Stimulated activated CD4-positive, alpha-beta T cell treated with anti-CD3 and anti-CD28 coated beads, Interleukin-12 subunit alpha, Interleukin-12 subunit beta, amount 100 ng/mL, for 48 hours (primary cell): ENCODE measurements around the gene NCOA3.
"Not testable (repeated sequence)": the region's sequence is repeated elsewhere in the genome, so short reads cannot be mapped to it uniquely, and the experiment has no call there.

Experiments used
- DNase-seq, 3 donors: peaks; one replicate each; pipeline ENCODE4 v3.0.0-alpha.2; 2020; ENCODE audit warnings: low read depth in 2 of 3, low spot score in 1 of 3

NCOA3 gene

DNA sequence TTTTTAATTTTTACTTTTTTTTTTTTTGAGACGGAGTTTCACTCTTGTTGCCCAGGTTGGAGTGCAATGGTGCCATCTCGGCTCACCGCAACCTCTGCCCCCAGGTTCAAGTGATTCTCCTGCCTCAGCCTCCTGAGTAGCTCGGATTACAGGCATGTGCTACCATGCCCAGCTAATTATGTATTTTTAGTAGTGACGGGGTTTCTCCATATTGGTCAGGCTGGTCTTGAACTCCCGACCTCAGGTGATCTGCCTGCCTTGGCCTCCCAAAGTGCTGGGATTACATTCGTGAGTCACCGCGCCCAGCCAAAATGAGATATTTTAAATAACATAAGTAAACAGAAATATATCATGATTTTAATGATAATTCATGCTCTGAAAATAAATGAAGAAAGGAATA, 1.6 kb upstream of the NCOA3 start:
- not testable (repeated sequence) for DNase-seq

DNA sequence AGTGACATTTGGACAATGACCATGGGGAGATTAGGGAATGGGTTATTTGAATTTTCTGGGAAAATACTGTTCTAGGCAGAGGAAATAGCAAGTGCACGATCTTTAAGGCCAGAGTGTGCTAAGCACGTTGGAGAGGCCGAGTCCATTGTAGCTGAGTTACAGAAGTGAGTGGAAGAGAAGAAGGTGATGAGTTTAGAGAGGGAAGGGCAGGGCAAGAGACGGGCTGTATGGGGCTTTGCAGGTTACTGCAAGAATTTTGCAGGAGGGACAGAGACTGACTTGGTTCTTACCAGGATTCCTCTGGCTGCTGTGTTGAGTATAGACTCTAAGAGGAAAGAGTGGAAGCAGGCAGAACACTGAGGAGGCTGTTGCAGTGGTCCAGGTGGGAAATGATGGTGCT, 1.1 kb upstream of the NCOA3 start:
- DNase-seq, result no peak

DNA sequence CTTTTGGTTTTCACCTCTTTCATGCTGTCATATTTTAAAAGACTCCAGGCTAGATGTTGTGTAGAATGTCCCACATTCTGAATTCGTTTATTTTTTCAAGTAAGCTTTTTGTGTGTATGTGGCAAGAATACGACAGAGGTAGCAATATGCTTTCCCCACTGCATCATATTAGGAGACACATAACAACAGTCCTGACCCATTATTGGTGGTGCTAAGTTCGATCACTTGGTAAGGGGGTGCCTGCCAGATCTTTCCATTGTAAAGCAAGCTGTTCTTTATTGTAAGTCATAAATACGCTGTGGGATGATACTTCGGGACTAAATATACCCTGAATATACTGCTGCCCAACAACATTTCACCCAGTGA, 588 bp upstream of the NCOA3 start:
- DNase-seq, result no peak

DNA sequence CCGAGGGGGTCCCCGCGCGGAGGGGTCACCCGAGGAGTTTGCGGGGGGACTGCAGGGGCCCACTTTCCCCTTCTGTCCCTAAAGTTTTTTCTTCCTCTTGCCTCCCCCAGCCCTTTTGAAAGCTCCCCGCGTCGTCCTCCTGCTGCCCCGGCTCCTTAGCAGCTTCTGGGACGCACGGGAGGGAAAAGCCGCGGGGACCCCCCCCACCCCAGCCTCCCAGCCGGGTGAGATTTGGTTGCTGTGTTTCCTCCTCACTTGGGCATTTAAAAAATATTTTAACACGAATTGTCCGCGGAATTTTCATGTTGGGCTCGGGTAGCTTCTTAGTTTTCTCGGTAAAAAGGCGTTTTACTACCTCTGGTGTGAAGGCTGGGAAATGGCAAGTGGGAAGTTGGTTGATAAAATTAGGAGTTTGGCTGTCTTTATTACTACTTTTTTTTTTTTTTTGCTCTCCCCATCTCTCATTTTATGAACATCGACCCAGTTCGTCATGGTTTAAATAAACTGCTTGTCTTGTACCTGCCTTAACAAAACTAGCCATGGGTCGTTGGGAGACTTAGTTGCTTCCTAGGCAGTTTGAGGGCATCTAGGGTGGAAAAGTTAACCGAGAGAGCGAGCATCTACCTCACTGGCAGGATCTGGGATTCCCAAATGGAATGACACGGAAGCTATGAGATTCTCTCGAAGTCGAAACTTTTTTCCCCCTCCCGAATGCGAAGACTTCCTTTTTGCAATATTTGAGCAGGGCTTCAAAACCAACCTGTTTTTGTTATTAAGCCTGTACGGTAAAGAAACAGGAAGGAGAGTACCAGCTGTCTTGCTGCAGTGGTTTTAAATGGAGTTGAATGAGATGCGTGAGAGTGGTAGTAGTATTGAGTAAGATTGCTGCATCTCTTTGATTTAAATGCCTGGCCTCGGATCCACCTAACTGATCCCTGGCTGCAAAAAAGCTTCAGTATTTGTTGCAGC, 868 bp downstream of the NCOA3 start:
- DNase-seq, result no peak

DNA sequence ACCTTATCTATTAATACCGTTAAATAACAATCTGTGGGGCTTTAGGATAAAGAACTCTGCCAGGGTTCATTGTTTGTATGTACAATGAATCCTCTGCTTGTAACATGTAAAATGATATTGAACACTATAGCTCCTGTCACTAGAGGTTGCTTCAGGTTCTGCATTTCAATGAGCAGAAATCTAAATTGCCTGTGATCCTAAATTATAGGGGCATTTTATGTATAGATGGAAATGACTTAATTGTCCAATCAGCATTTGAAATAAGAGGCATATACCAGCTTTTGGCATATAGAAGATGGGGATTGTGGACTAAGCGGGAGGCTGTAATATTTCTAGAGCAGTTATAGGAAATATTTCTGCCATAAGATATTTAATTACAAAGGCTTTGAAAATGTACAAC, 2.0 kb downstream of the NCOA3 start:
- DNase-seq, result no peak

DNA sequence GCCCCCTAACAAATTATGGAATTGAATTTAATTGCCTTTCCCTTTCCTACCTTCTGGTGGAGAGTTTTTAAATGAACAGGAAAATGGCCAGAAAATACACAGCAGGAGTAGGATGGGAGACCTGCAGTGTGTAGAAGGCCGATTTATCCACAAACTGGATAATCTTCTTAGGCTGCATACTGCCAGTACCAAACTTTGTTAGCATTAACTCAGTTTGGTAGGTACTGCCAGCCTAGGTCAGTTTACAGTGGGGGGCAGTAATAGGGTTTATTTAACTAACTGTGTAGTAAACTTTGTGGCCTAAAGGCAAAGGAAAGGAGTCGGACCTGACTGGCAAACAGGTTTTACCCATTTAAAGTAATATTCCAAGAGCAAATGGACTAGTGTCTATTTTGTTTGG, 4.6 kb downstream of the NCOA3 start:
- no peak for DNase-seq

DNA sequence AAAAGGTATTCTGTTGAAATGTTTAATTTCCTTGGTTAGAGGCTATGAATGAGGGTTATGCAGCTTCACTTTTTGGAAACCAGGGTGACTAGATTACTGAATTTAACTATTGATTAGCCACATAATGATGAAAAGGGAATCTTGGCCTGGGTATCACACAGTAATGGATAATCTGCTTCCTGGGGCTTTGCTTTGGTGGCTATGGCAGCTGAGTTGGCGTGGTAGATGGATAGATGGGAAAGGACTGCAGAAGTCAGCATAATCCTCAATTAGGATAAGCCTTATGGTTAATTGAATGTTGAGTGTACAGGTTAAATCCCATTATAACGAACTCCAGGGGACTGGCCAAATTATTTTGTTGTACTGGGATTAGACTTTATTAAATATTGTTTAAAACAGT, 5.2 kb downstream of the NCOA3 start:
- DNase-seq, result no peak

DNA sequence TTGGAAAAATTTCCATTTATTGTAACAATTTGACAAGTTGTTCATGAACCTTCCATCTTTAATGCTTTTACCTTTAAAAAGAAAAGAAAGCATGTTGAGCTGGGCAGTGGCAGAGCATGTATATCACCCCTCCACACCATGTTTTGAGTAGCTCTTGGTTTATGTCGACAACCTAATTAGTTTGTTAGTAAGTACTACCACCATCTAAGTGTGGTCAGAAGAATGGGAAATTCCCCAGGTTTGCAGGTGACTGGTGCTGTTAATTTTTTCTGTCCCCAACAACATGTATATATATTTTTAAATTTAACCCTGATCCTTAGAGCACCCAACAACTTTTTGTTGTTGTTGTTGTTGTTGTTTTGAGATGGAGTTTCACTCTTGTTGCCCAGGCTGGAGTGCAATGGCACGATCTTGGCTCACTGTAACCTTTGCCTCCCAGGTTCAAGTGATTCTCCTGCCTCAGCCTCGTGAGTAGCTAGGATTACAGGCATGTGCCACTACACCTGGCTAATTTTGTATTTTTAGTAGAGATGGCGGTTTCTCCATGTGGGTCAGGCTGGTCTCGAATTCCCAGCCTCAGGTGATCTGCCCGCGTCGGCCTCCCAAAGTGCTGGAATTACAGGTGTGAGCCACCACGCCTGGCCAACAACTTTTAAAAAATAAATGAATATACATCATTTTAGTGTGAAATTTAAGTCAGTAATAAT, 5.7 kb downstream of the NCOA3 start:
- not testable (repeated sequence) for DNase-seq

DNA sequence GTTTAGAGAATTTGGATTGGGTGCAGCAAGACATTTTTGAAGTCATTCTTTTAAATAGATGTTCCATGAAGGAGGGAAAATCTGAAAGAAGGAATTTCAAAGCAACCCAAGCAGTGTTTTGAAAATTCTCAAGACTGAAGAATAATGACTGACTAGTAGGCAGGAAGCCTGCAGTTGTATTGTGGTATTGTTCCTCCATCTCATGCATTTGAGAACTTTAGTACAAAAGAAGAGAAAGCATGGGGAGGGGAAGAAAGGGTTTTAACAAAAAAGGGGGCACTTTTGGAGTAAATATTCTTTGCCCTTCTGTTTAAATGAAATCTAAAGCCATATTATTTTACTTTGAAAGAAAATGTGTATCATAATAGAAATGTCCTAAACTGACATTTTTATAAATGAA, 6.6 kb downstream of the NCOA3 start:
- no peak for DNase-seq

DNA sequence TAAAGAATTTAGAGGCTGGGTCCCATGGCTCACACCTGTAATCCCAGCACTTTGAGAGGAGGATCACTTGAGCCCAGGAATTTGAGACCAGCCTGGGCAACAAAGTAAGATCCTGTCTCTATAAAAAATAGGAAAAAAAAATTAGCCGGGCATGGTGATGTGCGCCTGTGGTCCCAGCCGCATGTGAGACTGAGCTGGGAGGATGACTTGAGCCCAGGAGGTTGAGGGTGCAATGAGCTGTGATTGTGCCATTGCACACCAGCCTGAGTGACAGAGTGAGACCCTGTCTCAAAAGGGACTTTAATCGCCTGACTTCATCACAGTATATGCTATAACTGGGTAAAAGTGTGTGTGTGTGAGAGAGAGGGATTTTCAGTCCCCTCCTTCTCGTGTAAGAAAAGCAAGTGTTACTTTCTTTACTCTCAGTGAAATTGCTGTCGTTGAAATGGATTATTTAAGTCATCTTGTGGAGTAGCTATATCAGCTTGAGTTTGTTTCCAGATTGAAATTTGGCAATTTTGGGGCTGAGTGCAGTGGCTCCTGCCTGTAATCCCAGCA, 7.5 kb downstream of the NCOA3 start:
- no peak for DNase-seq

DNA sequence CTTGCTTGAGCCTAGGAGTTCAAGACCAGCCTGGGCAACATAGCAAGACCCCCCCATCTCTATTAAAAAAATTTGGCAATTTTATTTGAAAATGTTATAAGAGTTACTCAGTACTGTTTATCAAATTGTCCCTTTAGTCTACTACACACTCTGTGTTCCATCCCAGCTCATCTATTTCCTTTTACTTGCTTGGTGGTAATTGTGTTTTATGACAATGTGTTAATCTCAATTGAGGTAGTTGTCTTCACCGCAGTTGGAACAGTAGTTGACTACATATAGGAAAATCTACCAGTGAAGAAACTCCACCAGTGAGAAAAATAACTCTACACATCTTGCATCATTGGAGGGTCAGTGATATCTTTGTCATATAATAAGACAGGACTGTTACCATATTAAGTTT, 8.0 kb downstream of the NCOA3 start:
- DNase-seq, result no peak

DNA sequence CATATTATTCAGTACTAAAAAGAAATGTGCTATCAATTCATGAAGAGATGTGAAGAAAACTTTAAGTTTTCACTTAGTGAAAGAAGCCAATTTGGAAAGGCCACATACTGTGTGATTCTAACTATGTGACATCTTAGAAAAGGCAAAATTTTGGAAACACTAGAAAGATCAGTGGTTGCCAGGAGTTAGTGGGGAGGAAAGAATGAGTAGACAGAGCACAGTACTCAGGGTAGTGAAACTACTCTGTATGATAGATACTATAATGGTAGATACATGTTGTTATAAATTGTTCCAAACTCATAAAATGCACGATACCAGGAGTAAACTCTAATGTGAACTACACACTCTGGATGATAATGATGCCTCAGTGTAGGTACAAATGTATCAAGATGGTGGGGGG, 14.2 kb downstream of the NCOA3 start:
- DNase-seq, result no peak

DNA sequence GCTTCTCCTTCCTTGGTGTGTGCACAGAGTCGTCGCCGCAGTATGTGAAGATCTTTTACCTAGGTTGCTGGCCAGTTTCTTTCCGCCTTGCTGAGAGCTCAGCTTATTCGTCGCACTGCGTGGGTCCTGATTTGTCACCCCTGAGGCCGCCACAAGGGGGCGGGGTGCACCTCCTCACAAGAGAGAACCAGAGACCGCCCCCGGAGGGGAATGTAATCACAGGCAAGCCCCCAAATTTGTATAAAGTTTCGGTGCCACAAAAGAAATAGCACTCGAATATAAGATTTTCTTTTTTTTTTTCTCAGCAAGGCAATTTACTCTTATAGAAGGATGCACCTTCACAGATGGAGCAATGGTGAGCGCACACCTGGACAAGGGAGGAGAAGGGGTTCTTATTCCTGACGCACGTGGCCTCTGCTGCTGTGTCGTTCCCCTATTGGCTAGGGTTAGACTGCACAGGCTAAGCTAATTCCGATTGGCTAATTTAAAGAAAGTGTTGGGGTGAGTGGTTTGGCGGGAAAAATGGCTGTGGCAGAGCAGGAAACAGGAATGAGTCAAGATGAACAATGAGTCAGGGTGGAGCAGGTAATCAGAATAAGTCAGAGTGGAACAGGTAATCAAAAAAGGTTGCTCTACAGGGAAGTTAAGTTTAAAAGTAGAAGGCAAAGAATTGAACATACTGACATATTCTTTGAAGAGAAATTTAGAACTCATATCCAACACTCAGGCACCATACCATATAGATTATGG, 19.5 kb downstream of the NCOA3 start:
- DNase-seq, result no peak

DNA sequence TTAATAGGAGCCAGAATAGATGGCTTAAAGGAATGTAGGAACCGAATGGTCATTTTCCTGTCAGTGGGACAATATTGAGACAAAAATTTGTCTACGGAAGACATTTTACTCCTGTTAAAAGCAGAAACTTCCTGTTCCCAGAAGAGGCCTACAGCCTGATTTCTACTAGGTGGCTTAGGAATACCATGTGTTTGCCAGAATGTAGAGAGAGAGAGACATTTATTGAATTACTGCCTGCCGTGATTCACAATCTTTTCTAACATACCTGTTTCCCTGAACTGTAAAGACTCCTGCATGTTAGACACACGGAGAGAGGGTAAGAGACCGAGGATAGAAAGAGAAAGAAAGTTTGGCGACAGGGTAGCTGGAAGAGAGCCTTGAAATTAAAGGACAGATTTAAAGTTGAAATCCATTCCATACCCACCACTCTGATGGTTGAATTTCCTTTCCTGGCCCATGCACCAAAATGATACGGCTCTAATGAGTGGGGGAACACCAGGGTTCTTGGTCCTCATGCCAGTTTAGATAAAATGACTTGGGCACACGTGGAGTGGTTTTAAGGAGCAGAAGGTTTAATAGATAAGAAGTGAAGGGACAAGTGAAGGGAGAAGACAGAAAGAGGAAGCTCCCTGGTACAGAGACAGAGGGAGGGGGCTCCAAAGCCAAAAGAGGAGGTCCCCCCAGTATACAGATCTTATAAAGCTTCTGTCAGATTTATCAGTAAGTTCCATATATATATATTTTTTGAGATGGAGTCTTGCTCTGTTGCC, 22.5 kb downstream of the NCOA3 start:
- no peak for DNase-seq

DNA sequence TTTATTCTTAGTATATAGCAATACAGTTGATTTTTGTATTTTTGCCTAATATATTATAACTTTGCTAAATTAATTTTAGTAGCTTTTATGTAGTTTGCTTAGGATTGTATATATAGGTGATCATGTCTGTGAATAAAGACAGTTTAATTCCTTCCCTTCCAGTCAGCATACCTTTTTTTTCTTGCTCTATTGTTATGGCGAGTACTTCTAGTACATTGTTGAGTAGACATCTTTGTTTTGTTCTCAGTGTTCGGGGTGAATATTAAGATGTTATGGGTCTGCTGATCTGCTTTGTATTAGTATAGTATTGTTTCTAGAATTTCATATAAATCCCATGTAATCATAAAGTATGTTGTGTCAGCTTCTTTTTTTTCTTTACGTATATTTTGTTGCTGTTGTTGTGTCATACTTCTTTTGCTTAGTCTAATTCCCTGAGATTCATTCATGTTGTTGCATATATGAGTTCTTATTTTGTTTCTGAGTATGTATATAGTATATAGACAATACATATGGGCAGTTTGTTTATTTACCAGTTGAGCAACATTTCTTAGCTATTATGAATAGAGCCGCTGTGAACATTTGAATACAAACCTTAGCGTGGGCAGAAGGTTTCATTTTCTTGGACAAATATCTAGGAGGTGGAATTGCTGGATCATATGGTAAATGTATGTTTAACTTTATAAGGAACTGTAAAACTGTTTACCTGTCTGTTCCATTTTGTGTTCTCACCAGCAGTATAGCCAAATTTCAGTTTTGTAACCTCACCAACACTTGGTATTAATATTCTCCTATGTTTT, 25.5 kb downstream of the NCOA3 start:
- no peak for DNase-seq

DNA sequence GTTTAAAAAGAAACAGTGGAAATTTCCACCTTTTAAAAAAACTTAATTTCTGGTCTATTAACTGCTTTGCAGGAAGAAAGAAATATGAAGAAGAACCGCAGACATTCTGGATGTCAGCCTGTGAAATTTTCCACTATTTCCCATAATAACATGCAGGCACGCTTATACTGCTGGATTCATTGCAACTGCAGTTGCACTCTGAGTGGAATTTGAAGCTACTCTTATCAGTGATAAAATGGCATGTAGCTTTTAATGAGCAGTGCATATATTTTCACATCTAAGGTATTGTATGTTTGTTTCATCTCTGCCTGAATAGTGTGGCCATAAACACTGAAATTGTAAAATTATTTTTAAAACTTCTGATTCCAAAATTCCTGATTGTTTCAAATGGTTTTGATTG, 28.2 kb downstream of the NCOA3 start:
- DNase-seq, result no peak

DNA sequence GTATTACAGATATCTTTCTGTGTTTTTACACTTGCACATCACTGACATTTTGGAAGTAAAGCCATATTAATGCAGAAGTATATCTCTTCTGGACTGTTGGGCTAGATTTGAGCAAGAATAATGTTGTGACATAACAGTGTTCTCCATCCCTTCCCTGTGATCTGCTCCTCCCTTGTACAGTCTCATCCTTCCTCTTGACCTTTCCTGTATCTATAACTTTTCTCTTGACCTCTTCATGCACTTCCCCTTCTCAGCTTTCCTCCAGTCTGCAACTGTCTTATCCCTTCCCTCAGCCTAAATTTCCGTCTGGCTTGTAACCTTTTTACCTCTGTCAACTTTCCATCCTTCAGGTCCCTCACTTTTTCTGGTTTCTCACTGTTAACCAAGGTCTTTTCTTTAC, 29.8 kb downstream of the NCOA3 start:
- DNase-seq, result no peak

DNA sequence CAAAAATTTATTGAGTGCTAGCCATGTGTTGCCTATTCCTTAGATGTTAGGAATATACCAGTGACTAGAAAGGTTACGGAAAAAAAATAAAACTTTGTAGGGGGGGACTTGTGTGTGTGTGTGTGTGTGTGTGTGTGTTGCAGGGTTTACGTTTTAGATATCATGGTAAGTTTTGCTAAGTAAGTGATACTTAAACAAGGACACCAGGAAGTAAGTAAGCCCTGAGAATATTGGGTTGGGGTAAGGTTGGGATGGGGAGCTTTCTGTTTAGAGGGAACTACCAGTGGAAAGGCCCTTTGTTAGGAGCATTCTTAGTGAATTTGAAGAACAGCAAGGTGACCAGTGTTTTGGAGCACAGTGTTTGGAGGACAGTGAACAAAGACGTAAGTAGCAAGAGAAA, 30.3 kb downstream of the NCOA3 start:
- no peak for DNase-seq

DNA sequence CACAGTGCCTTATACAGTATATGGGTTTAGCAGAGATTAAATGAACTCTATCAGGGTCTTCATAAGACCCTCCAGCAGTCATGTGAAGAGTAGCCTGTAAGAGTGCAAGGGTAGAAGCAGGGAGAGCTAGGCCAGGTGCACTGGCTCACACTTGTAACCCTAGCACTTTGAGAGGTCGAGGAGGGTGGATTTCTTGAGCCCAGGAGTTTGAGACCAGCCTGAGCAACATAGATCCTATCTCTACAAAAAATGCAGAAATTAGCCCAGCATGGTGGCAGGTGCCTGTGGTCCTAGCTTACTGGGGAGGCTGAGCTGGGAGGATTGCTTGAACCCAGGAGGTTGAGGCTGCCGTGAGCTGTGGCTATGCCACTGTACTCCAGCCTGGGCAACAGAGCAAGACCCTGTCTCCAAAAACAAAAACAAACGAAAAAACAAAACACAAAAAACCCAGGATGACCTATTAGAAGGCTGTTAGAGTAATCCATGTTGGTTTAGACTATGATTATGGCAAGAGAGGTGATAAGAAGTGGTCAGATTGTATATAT, 31.9 kb downstream of the NCOA3 start:
- DNase-seq, result no peak

DNA sequence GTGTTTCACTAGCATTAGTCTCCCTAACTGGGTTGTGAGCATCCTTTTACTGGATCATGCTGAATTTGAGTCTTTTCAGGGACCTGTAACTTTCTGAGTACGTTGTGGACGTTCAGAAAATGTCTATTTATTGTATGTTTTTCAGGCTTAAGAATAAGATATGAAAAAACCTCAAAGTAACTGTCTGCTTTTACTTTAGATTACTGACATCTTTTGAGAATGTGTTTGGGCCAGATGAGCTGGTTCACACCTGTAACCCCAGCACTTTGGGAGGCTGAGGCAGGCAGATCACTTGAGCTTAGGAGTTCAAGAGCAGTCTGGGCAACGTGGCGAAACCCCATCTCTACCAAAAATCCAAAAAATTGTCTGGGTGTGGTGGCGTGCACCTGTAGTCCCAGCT, 32.7 kb downstream of the NCOA3 start:
- DNase-seq, result no peak
